Endothelial cell of umbilical vein (primary cell): ENCODE results near the gene SLC38A4. TPM values are rescaled to one million over a fixed set of nuclear protein-coding genes. Genes with fewer than 3 reads are reported as not detected.

Source experiments
- BruUV-seq: library from RNA; stranded (reverse); fragments of 400-500 nt; replicated peaks from 2 replicates; lab custom pipeline; 2021; lab: Mats Ljungman, UMichigan
- CTCF ChIA-PET: fragments of 300-600, 350-600 bp; sonication (Branson Sonifier 250); formaldehyde crosslinking; loops from one replicate; lab custom pipeline; 2021; ENCODE audit warnings: antibody characterized with exemption, inconsistent platforms; lab: Charles Lee
- POLR2A ChIA-PET: fragments of 300-600, 350-600 bp; sonication (Branson Sonifier 250); formaldehyde crosslinking; loops from one replicate; lab custom pipeline; 2021; ENCODE audit warnings: antibody characterized with exemption, inconsistent platforms; lab: Charles Lee
- DNase-seq: peaks from one replicate; pipeline ENCODE4 v3.0.0-alpha.2; 2011; ENCODE audit warnings: low read depth, low spot score
- FAIRE-seq: peaks from 2 replicates; lab custom pipeline; 2011; peaks lifted over from hg19 to GRCh38; lab: Jason Lieb, UNC
- H2AFZ ChIP-seq: 2 replicates; pipeline ENCODE4 v1.6.0; 2012; ENCODE audit warnings: low read depth, low read length, control low read depth, inconsistent platforms
- H3K27ac ChIP-seq: 2 replicates; pipeline ENCODE4 v1.5.1; 2011; ENCODE audit warnings: low read depth, mild to moderate bottlenecking, control low read depth, low read length, moderate library complexity; ENCODE audit not compliant: insufficient read depth
- H3K27me3 ChIP-seq, 2 experiments: 2 replicates each; pipeline versions ENCODE4 v1.6.0 to v1.6.1; 2011; ENCODE audit warnings: low read length in 2 of 2, mixed read lengths in 1 of 2; ENCODE audit not compliant: control insufficient read depth in 2 of 2, insufficient read depth in 2 of 2
- H3K36me3 ChIP-seq, 2 experiments: 2 replicates in 1 of 2; 3 replicates in 1 of 2; pipeline ENCODE4 v1.5.1; 2011; ENCODE audit warnings: low read length in 2 of 2, mild to moderate bottlenecking in 1 of 2, moderate library complexity in 1 of 2; ENCODE audit not compliant: control insufficient read depth in 2 of 2, insufficient read depth in 2 of 2; ENCODE audit errors: extremely low read depth in 1 of 2
- H3K4me1 ChIP-seq: 3 replicates; pipeline ENCODE4 v1.5.1; 2011; ENCODE audit warnings: mild to moderate bottlenecking, low read length; ENCODE audit not compliant: control insufficient read depth, insufficient read depth; ENCODE audit errors: extremely low read depth
- H3K4me2 ChIP-seq: 2 replicates; pipeline ENCODE4 v1.6.1; 2011; ENCODE audit warnings: low read length, control low read depth, mixed read lengths; ENCODE audit not compliant: insufficient read depth
- H3K4me3 ChIP-seq, 3 experiments: fragments of 200-600 bp in 1 of 3; sonication (generic), shearing (Covaris generic) in 1 of 3; replicated peaks in 1 of 3; 2 replicates each; pipeline ENCODE4 v1.5.1; 2011 to 2016; ENCODE audit warnings: control low read depth in 3 of 3, low read length in 3 of 3, mild to moderate bottlenecking in 2 of 3, inconsistent platforms in 1 of 3, low read depth in 1 of 3, moderate library complexity in 1 of 3; ENCODE audit not compliant: insufficient read depth in 1 of 3
- H3K79me2 ChIP-seq: 2 replicates; pipeline ENCODE4 v1.6.0; 2012; ENCODE audit warnings: low read length, inconsistent platforms; ENCODE audit not compliant: control insufficient read depth, insufficient read depth
- H3K9ac ChIP-seq: replicated peaks from 2 replicates; pipeline ENCODE3; 2011; ENCODE audit warnings: low read length, control low read depth; ENCODE audit not compliant: insufficient read depth; ENCODE audit errors: extremely low read depth
- H3K9me1 ChIP-seq: replicated peaks from 3 replicates; pipeline ENCODE4 v1.6.0; 2011; ENCODE audit warnings: mild to moderate bottlenecking, low read length; ENCODE audit not compliant: control insufficient read depth, insufficient read depth; ENCODE audit errors: extremely low read depth
- H3K9me3 ChIP-seq: replicated peaks from 2 replicates; pipeline ENCODE4 v1.5.1; 2012; ENCODE audit warnings: low read length, inconsistent platforms; ENCODE audit not compliant: control insufficient read depth, insufficient read depth
- H4K20me1 ChIP-seq: replicated peaks from 2 replicates; pipeline ENCODE3; 2011; ENCODE audit warnings: mild to moderate bottlenecking, low read length; ENCODE audit not compliant: control insufficient read depth, insufficient read depth; ENCODE audit errors: extremely low read depth
- CTCF ChIP-seq, 2 donors: IDR thresholded peaks; 1 replicate in 1 of 2; 2 replicates in 1 of 2; pipeline ENCODE4 v1.5.1; 2011; ENCODE audit warnings: low read length in 2 of 2, mild to moderate bottlenecking in 2 of 2, moderate library complexity in 2 of 2, control low read depth in 1 of 2, inconsistent platforms in 1 of 2, low read depth in 1 of 2; ENCODE audit not compliant: insufficient read depth in 1 of 2; ENCODE audit errors: extremely low read depth in 1 of 2
- EZH2 ChIP-seq: IDR thresholded peaks from 2 replicates; pipeline ENCODE4 v1.6.1; 2012; ENCODE audit warnings: borderline replicate concordance, low read depth, mild to moderate bottlenecking, moderate library complexity, low read length, inconsistent platforms; ENCODE audit not compliant: severe bottlenecking
- FOS ChIP-seq: IDR thresholded peaks from 2 replicates; pipeline ENCODE4 v1.6.1; 2011; ENCODE audit warnings: mild to moderate bottlenecking, low read length, moderate library complexity, borderline replicate concordance; ENCODE audit not compliant: insufficient read depth
- GATA2 ChIP-seq: IDR thresholded peaks from 2 replicates; pipeline ENCODE4 v1.7.0; 2011; ENCODE audit warnings: low read depth, mild to moderate bottlenecking, moderate library complexity, mixed read lengths, low read length; ENCODE audit not compliant: insufficient read length, insufficient read depth
- JUN ChIP-seq: IDR thresholded peaks from 2 replicates; pipeline ENCODE4 v1.6.1; 2011; ENCODE audit warnings: borderline replicate concordance, low read depth; ENCODE audit not compliant: insufficient read length, insufficient read depth
- MAX ChIP-seq: IDR thresholded peaks from 2 replicates; pipeline ENCODE4 v1.6.1; 2011; ENCODE audit not compliant: insufficient read depth, insufficient read length
- MYC ChIP-seq: IDR thresholded peaks from one replicate; pipeline ENCODE4 v1.6.1; 2011; ENCODE audit warnings: mild to moderate bottlenecking, low read depth, low read length
- POLR2A ChIP-seq: IDR thresholded peaks from 2 replicates; pipeline ENCODE4 v1.6.1; 2012; ENCODE audit warnings: low read depth, mild to moderate bottlenecking, control low read depth, low read length
- POLR2AphosphoS5 ChIP-seq: IDR thresholded peaks from 2 replicates; pipeline ENCODE4 v1.6.1; 2012; ENCODE audit warnings: low read depth, mild to moderate bottlenecking, control low read depth, low read length, moderate library complexity; ENCODE audit not compliant: insufficient read depth
- dilution Hi-C: fragments of 300-500 bp; cut with MboI; formaldehyde crosslinking; loops from one replicate; pipeline ENCODE4 v1.15.0; 2019; ENCODE audit warnings: low sequenced_read_pairs; ENCODE audit not compliant: extremely low pct_ligation_motif_present
- intact Hi-C: fragments of 100-400 bp; cut with micrococcal nuclease; formaldehyde crosslinking; loops from one replicate; pipeline ENCODE4 v1.10.0; 2022
- polyA plus RNA-seq, 4 experiments: library from polyadenylated mRNA; depleted of rRNA in 3 of 4; stranded (reverse) in 3 of 4; unstranded in 1 of 4; fragments of >200 nt; gene quantifications; 2 replicates each; pipeline versions ENCODE4 v1.2.1 to v1.2.3, GENCODE V29; 2011 to 2012; ENCODE audit warnings: missing spikeins in 1 of 4
- total RNA-seq: library from RNA; stranded (reverse); gene quantifications from 2 replicates; pipeline ENCODE4 v1.2.3, GENCODE V29; 2021

Gene SLC38A4
- total and polyA plus RNA-seq, 2 donors (not counting 3 experiments of a cell fraction or from before 2014, with no cell fraction given): 0.36 to 0.66 TPM

- Histone ChIP-seq H3K27me3 (no peaks in the 10 kb centered on the region), H4K20me1 (no peaks in the 10 kb centered on the region), H3K9me3 (no peaks in the 10 kb centered on the region), H3K4me2 (no peak overlapping the region), H3K4me3 (no peak overlapping the region), H2AFZ (no peak overlapping the region), H3K27ac (no peak overlapping the region), H3K9me1 (no peaks in the 10 kb centered on the region), H3K36me3 (no peaks in the 10 kb centered on the region), H3K79me2 (no peaks in the 10 kb centered on the region), H3K9ac (no peak overlapping the region), H3K4me1 (no peaks in the 10 kb centered on the region)
- TF ChIP-seq POLR2A: no peak
- TF ChIP-seq MYC: no peak
- TF ChIP-seq MAX: no peak
- no peak for TF ChIP-seq EZH2
- TF ChIP-seq POLR2AphosphoS5: no peak
- no peak for TF ChIP-seq CTCF (IDR thresholded peaks at IDR 0.05; ENCODE audit: extremely low read depth in 1 of 2, insufficient read depth in 1 of 2, low read depth in 1 of 2, low read length in 2 of 2)
- no peak for TF ChIP-seq GATA2
- TF ChIP-seq JUN: no peak
- TF ChIP-seq FOS: no peak
- dilution Hi-C loops (no loop called here), intact Hi-C loops (no loop called here)
- FAIRE-seq (peak; percentile 18), DNase-seq (no peak)
- POLR2A ChIA-PET: interaction anchor here (0.5 kb wide), 1 partner anchor 12 kb away, joined by 3 read pairs; no protein-coding TSS in a partner anchor
- CTCF ChIA-PET: no interaction called here
- BruUV-seq: no TSS peak
Measured at GRCh38 chr12:46777587-46777986, 48.2 kb downstream of the SLC38A4 start.
